ENCODE measurements around the gene LAMA2.

The LAMA2 gene

GRCh38 chr6:128903715-128904114, 20.8 kb downstream of the LAMA2 start:
- no peak for DNase-seq

GRCh38 chr6:128914051-128914450, 31.1 kb downstream of the LAMA2 start:
- no peak for DNase-seq

DNA sequence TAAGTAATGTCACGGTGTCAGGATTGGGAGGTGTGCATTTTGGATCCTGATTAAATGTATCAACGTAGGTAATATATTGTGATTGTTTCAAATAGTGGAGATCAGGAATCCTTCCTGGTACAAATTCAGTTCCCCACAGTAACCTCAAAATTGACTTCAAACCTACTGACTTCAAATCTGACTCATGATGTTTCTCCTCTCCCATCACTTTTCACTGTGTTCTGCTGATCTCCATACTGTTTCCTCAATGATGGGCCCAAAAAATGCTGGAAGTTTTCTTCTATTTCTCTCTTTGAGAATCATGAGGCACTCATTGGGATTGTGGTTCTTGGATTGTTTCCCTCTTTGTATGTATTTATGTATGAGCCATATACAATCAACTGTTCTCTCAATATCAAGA, 35.9 kb downstream of the LAMA2 start:
- no peak for DNase-seq

- DNase-seq, result no peak
Measured at GRCh38 chr6:128919412-128920180, 36.7 kb downstream of the LAMA2 start.

GRCh38 chr6:128925765-128926164, 42.8 kb downstream of the LAMA2 start:
- no peak for DNase-seq

DNA sequence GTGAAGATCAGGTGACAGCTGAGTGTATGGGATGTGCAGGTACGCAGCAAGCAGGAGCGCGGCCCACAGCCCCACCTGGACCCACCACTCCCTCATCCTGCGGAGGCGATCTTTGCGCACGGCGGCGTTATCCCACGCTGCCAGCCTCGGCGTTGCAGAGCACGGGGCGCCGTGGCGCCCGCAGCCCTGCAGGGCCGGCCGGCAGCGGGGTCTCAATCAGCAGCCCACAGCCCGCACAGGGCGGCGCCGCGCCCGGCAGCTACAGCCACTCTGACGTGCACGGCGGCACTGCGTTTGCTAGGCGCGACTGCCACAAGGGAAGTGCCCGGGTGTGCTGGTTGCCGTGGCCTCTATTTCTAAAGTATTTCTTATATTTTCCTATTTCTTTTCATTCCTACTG, 46.9 kb downstream of the LAMA2 start:
- no peak for DNase-seq

GRCh38 chr6:128930321-128930720, 47.4 kb downstream of the LAMA2 start:
- no peak for DNase-seq

DNA sequence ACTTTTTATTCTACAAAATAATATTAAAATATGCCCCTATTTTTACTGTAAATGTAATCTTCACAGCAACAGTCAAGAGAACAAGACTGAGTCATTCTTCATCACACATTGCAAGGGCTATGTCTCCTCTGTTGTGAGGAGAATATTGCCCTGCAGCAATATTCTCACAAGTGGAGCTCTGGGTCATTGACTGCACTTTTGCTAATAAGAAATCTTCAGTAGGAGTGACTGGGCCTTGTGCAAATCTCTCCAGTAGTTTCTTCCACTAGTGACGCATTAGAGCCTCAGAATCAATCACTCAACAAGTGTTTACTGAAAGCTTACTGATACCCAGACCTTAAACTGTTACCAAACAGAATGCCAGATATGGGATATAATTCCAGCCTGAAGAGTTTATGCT, 49.1 kb downstream of the LAMA2 start:
- no peak for DNase-seq

DNA sequence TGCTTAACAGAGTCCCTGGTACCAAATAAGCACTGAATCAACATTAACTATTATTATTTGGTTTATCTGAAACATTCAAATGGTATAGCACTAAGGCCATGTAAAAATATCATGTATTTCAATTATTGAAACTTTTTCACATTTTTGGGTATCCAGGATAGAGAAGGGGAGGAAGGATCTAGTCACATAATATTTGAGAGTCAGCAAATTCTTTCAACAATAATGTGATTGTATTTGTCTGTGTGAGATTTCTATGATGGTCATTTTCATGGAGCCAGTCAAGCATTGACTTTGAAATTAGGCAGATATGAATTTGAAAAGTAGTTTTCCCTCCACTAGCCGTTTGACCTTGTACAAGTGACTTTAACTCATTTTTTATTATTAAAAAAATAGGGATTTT, 67.9 kb downstream of the LAMA2 start:
- no peak for DNase-seq

- DNase-seq, result no peak
Measured at GRCh38 chr6:128952902-128953301, 70.0 kb downstream of the LAMA2 start.

GRCh38 chr6:128954308-128955043, 71.5 kb downstream of the LAMA2 start:
- no peak for DNase-seq

DNA sequence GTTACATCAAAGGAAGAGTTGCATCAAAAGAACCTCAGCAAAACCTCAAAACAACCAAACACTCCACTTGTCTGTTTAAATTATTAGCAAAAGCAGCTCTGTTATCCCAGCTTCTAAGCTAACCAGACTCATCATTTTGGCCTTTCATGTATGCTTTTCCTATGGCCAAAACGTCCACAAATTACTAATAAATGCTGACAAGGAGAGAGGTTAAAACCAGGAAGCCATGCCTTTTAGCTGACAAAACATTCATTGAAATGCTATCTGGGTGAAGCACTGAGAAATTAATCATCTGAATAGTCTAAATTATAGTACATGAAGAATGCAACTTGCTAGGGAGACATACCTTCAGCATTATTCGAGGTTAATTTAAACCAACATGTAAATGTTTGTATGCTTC, 80.6 kb downstream of the LAMA2 start:
- no peak for DNase-seq

- no peak for DNase-seq
Measured at GRCh38 chr6:128964233-128964755, 81.4 kb downstream of the LAMA2 start.

- no peak for DNase-seq
Measured at GRCh38 chr6:128964771-128965170, 81.8 kb downstream of the LAMA2 start.

GRCh38 chr6:128966934-128967333, 84.0 kb downstream of the LAMA2 start:
- DNase-seq, result no peak

DNA sequence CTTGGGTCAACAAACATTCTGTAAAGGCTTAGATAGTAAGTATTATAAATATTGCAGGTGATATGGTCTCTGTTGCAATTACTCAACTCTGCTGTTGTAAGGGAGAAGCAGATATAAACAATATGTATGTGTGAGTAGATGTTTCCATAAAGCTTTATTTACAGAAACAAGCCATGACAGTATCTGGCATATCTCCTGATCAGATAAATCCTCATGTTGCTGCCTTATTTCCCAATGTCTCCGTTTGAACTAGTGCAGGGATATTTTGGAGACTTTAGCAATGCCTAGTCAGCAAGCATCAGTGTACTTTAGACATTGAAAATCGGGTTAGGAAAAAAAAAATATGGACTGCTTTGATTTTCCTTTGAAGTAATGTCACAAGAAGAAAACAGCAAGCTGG, 96.1 kb downstream of the LAMA2 start:
- no peak for DNase-seq

GRCh38 chr6:128981716-128982115, 98.8 kb downstream of the LAMA2 start:
- DNase-seq, result no peak

- DNase-seq, result no peak
Measured at GRCh38 chr6:128990360-128990759, 107.4 kb downstream of the LAMA2 start.

- no peak for DNase-seq
Measured at GRCh38 chr6:128990915-128991314, 108.0 kb downstream of the LAMA2 start.

DNA sequence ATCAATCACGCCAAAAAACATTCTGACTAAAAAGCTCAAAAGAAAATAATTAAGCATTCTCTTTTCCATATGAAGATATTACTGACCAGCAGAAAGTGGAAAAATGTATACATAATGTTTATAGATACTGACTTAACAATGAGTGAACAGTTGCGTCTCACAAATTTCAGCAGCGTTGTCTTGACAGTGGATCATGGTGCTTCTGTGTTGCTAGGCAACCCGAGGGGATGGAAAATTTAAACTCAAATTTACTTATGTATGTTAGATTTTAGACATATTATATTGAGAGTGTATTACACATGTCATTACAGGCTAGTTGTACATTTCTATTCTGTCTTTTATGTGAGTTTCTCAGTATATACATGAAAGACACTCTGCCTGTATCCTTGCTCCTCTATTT, 110.2 kb downstream of the LAMA2 start:
- DNase-seq, result no peak

- no peak for DNase-seq
Measured at GRCh38 chr6:128997880-128998279, 114.9 kb downstream of the LAMA2 start.

DNA sequence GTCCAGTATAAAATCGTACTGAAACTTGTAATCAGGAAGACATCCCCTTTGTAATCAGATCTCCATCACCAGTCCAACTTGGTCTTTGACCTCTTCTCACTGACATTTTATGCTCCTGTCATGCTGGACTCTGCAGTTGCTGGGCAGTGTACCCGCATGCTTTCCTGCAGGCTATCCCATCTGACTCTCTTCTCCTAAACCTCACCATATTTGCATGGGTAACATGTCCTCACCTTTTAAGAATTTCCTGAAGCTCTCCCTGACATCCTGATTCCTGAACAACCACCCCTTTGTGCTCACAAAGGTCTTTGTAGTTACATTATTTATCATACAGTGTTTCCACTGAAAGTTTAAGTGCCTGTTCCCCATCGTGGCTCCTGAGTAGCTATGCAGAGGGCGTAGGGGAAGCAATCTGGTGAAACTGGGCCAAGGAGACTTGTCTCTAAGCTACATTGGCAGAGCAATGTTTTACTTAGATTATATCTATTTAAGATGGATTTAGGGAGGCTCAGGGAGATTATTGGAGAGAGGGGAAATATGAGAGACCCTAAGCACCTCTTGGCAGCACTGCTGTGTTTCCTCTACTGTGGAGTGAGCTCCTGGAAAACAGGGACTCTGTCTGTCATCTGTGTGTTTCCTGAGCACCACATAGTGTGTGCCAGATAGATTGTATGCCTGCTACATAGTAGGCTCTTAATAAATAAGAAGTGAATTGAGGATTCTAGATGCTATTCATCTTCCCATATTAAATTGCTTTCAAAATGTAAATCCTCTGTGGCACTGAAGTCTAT, 124.0 kb downstream of the LAMA2 start:
- DNase-seq, result no peak

GRCh38 chr6:129007701-129008373, 124.9 kb downstream of the LAMA2 start:
- DNase-seq, result no peak
